GM21390 (cell line): Measurements from ENCODE around the gene TPD52L1.

Experiments used
- ATAC-seq: cut with Tn5 transposase; IDR thresholded peaks from one replicate; pipeline ENCODE4 v1.9.1; 2021; ENCODE audit not compliant: unreplicated experiment

Gene TPD52L1

GRCh38 chr6:125233202-125233601 lies 79.6 kb downstream of the TPD52L1 start:
- ATAC-seq = no peak

GRCh38 chr6:125236536-125237327 lies 83.2 kb downstream of the TPD52L1 start:
- no peak for ATAC-seq

- ATAC-seq = no peak
Measured at GRCh38 chr6:125237764-125238163, 84.2 kb downstream of the TPD52L1 start.

- ATAC-seq = no peak
Measured at GRCh38 chr6:125245109-125245508, 91.5 kb downstream of the TPD52L1 start.

GRCh38 chr6:125245523-125246264 lies 92.1 kb downstream of the TPD52L1 start:
- ATAC-seq = no peak

- ATAC-seq = no peak
Measured at GRCh38 chr6:125246566-125246965, 93.0 kb downstream of the TPD52L1 start.

- no peak for ATAC-seq
Measured at GRCh38 chr6:125248136-125248535, 94.6 kb downstream of the TPD52L1 start.

GRCh38 chr6:125250511-125250910 lies 96.9 kb downstream of the TPD52L1 start:
- no peak for ATAC-seq

- no peak for ATAC-seq
Measured at GRCh38 chr6:125251516-125252220, 98.1 kb downstream of the TPD52L1 start.

GRCh38 chr6:125252891-125253290 lies 99.3 kb downstream of the TPD52L1 start:
- ATAC-seq = no peak

GRCh38 chr6:125253881-125254280 lies 100.3 kb downstream of the TPD52L1 start:
- ATAC-seq = no peak

- ATAC-seq = no peak
Measured at GRCh38 chr6:125254321-125254720, 100.7 kb downstream of the TPD52L1 start.

- ATAC-seq = no peak
Measured at GRCh38 chr6:125255201-125255600, 101.6 kb downstream of the TPD52L1 start.

GRCh38 chr6:125257351-125257750 lies 103.8 kb downstream of the TPD52L1 start:
- ATAC-seq = no peak

- ATAC-seq = no peak
Measured at GRCh38 chr6:125258651-125259353, 105.2 kb downstream of the TPD52L1 start.

- ATAC-seq = no peak
Measured at GRCh38 chr6:125259354-125259736, 105.8 kb downstream of the TPD52L1 start.

GRCh38 chr6:125262016-125263013 lies 108.7 kb downstream of the TPD52L1 start:
- ATAC-seq = no peak

GRCh38 chr6:125264476-125264875 lies 110.9 kb downstream of the TPD52L1 start:
- no peak for ATAC-seq

- ATAC-seq = no peak
Measured at GRCh38 chr6:125267806-125268523, 114.4 kb downstream of the TPD52L1 start.
